Natural killer cell treated with Interleukin-12 subunit alpha and Interleukin-12 subunit beta and Interleukin-15 and Interleukin-18, amount 100 ng/mL, for 72 hours (primary cell): ENCODE data around the gene POLR3A. TPM values are rescaled to one million over a fixed set of nuclear protein-coding genes. Genes with fewer than 3 reads are reported as not detected.
"Not testable (repeated sequence)": the region's sequence is repeated elsewhere in the genome, so short reads cannot be mapped to it uniquely, and the experiment has no call there.

Experiments used
- ATAC-seq, 2 donors: fragments of 150-1000 bp; cut with Tn5 transposase in 1 of 2; sonication (Bioruptor Pico), chemical (Tn5 transposase) in 1 of 2; 2 replicates each; pipeline ENCODE4 v1.10.0; 2021
- DNase-seq: peaks from one replicate; pipeline ENCODE4 v3.0.0; 2022; ENCODE audit warnings: low spot score
- H3K27ac Mint-ChIP-seq, 2 donors: 1 replicate in 1 of 2; 2 replicates in 1 of 2; pipeline ENCODE4 v1.8.0; 2022; ENCODE audit warnings: mixed read lengths in 2 of 2, mild to moderate bottlenecking in 1 of 2, moderate library complexity in 1 of 2
- H3K27me3 Mint-ChIP-seq, 2 donors: 1 replicate in 1 of 2; 2 replicates in 1 of 2; pipeline ENCODE4 v1.8.0; 2022; ENCODE audit warnings: mixed read lengths in 2 of 2
- H3K36me3 Mint-ChIP-seq: one replicate; pipeline ENCODE4 v1.8.0; 2022; ENCODE audit warnings: mixed read lengths
- H3K4me1 Mint-ChIP-seq, 2 donors: 1 replicate in 1 of 2; 2 replicates in 1 of 2; pipeline ENCODE4 v1.8.0; 2022; ENCODE audit warnings: low read depth in 2 of 2, mixed read lengths in 2 of 2, mild to moderate bottlenecking in 1 of 2
- H3K4me3 Mint-ChIP-seq: one replicate; pipeline ENCODE4 v1.8.0; 2022; ENCODE audit warnings: mixed read lengths
- H3K9me3 Mint-ChIP-seq: 2 replicates; pipeline ENCODE4 v1.8.0; 2022; ENCODE audit warnings: mixed read lengths
- total RNA-seq, 2 donors: library from RNA; stranded (reverse); gene quantifications; one replicate each; pipeline ENCODE4 v1.2.3, GENCODE V29; 2022

The POLR3A gene
- total RNA-seq, 2 donors from 2014 or later = 33.7 to 45.3 TPM

DNA sequence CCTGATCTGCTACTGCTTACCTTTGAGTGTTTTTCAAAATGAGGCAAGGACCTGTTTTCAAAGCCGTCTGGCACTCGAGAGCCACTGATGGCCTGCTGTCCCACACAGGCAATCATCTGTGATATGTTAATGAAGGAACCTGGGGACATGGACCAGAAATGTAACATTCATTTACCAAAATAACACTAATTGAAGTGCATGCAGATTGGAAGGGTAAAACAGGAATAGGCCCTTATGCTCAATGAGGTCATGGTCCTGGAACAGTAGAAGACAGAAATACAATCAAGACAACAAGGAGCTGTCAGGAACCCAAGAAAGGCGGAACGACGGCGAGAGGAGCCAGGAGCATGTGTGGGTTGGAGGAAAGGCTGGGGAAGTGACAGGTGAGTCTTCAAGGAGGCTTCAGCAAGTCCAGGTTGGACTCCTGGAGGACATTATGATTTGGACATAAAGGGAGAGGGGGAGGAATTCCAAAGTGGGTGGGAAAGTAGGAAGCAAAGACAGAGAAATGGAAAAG lies 28.3 kb downstream of the POLR3A start:
- no peak overlapping the region for H3K27ac Mint-ChIP-seq
- no peak for DNase-seq
- no peaks in the 10 kb centered on the region for H3K9me3 Mint-ChIP-seq
- H3K4me3 Mint-ChIP-seq = no peak overlapping the region
- ATAC-seq = no peak
- H3K4me1 Mint-ChIP-seq = peaks cover 3 to 5% of the 10 kb centered on the region in 2 donors
- H3K27me3 Mint-ChIP-seq = no peaks in the 10 kb centered on the region
- H3K36me3 Mint-ChIP-seq = peaks cover 42% of the 10 kb centered on the region

DNA sequence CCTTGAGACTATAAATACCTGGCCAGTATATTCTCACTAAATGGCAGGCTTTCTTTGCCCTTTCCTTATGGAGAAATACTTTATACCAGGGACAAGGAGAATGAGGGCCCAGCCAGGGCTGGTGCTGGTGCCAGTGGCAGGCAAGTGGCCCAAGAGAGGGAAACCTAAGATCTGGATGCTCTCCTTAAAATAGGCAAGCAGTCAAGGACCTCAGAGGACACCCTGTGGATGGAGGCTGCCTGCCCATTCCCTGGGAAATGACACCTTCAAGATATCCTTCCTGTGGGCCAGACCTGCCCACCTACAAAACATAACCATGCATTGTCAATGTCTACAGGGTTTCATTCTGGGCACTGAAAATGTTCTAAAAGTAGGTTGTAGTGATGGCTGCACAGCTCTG lies 29.1 kb downstream of the POLR3A start:
- Mint-ChIP-seq H3K27ac (no peak overlapping the region), H3K9me3 (no peaks in the 10 kb centered on the region), H3K27me3 (no peaks in the 10 kb centered on the region), H3K4me3 (no peak overlapping the region), H3K36me3 (peaks cover 38% of the 10 kb centered on the region), H3K4me1 (peaks cover 3 to 5% of the 10 kb centered on the region in 2 donors)
- DNase-seq (no peak), ATAC-seq (no peak)

GRCh38 chr10:77998780-77999179 lies 30.5 kb downstream of the POLR3A start:
- peaks cover 42% of the 10 kb centered on the region for H3K36me3 Mint-ChIP-seq
- H3K27me3 Mint-ChIP-seq, H3K9me3 Mint-ChIP-seq, H3K27ac Mint-ChIP-seq, ATAC-seq, DNase-seq, H3K4me3 Mint-ChIP-seq: not testable (repeated sequence)
- peaks cover 5 to 13% of the 10 kb centered on the region in 2 donors for H3K4me1 Mint-ChIP-seq

GRCh38 chr10:77993620-77994019 lies 35.7 kb downstream of the POLR3A start:
- Mint-ChIP-seq H3K27ac (no peak overlapping the region), H3K4me1 (peaks cover 2 to 8% of the 10 kb centered on the region in 2 donors)
- no peak for ATAC-seq

GRCh38 chr10:77989081-77989724 lies 40.1 kb downstream of the POLR3A start:
- Mint-ChIP-seq H3K27me3 (no peaks in the 10 kb centered on the region), H3K4me3 (no peak overlapping the region), H3K4me1 (peaks cover 2 to 4% of the 10 kb centered on the region in 2 donors), H3K9me3 (no peaks in the 10 kb centered on the region), H3K27ac (no peak overlapping the region), H3K36me3 (peaks cover 30% of the 10 kb centered on the region)
- DNase-seq (no peak), ATAC-seq (peak in 1 of 2 donors; percentile 67)

More at GRCh38 chr10:77993620-77994019, 35.7 kb downstream of the POLR3A start:
- DNase-seq = no peak
- Mint-ChIP-seq H3K36me3 (peaks cover 40% of the 10 kb centered on the region), H3K4me3 (no peak overlapping the region), H3K27me3 (no peaks in the 10 kb centered on the region), H3K9me3 (no peaks in the 10 kb centered on the region)

DNA sequence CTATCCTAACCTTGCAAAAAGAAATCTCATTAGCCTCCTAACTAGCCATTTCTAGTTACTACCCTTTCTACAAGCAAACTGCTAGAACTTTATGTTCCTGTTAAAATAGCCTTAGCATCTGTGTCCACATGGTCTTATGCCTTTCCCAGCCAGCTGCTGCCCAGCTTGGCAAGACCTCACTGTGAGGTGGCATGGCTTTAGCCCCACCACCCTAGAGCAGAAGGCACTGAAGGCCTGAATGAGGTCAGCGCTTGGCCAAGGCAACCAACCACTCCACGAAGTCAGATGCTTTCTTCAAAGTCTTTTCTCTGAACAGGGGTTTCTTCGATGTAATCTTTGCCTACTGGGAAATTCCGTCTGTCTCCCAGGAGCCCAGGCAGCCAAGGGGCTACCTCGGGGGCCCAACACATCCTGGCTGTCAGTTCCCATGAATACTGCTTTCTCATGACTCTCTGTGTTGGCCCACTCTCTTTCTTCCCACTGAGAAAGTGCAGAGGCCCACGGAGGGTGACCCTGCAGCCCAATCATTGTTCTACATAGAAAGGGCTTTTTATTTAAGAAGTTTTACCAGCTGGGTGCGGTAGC lies 41.6 kb downstream of the POLR3A start:
- H3K27me3 Mint-ChIP-seq = no peaks in the 10 kb centered on the region
- peaks cover 17% of the 10 kb centered on the region for H3K36me3 Mint-ChIP-seq
- DNase-seq (no peak), ATAC-seq (no peak)
- H3K4me3 Mint-ChIP-seq = no peak overlapping the region
- no peak overlapping the region for H3K27ac Mint-ChIP-seq
- H3K4me1 Mint-ChIP-seq = no peaks in the 10 kb centered on the region
- no peaks in the 10 kb centered on the region for H3K9me3 Mint-ChIP-seq

DNA sequence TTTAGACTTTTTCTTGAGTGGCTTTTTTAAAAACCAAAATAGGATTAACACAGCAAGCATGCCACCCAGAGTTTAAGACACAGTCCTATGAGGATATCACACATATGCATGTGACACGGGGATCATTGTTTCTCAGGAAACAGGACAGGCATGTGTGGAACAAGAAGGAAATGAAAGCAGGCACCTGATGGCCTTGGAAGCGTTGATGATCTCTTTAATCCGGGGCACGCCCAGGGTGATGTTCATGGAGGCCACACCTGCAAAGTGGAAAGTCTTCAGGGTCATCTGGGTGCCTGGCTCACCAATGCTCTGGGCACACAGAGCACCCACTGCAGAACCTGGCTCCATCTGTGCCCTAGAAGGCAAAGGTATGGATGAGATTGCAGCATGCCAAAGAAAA lies 44.3 kb downstream of the POLR3A start:
- no peak overlapping the region for H3K4me3 Mint-ChIP-seq
- H3K27ac Mint-ChIP-seq = no peak overlapping the region

GRCh38 chr10:77983384-77984341 lies 45.7 kb downstream of the POLR3A start:
- Mint-ChIP-seq H3K27ac (no peak overlapping the region), H3K36me3 (peaks cover 27% of the 10 kb centered on the region), H3K4me3 (no peak overlapping the region), H3K27me3 (no peaks in the 10 kb centered on the region), H3K9me3 (no peaks in the 10 kb centered on the region), H3K4me1 (no peaks in the 10 kb centered on the region)
- no peak for ATAC-seq
- no peak for DNase-seq

More for the DNA sequence above, 44.3 kb downstream of the POLR3A start:
- H3K9me3 Mint-ChIP-seq = no peaks in the 10 kb centered on the region
- H3K36me3 Mint-ChIP-seq = peaks cover 26% of the 10 kb centered on the region
- no peaks in the 10 kb centered on the region for H3K27me3 Mint-ChIP-seq
- DNase-seq = no peak
- no peak for ATAC-seq
- H3K4me1 Mint-ChIP-seq = no peaks in the 10 kb centered on the region

GRCh38 chr10:77981281-77981680 lies 48.0 kb downstream of the POLR3A start:
- ATAC-seq (no peak), DNase-seq (no peak)
- no peaks in the 10 kb centered on the region for H3K4me1 Mint-ChIP-seq
- no peaks in the 10 kb centered on the region for H3K27me3 Mint-ChIP-seq
- H3K9me3 Mint-ChIP-seq = no peaks in the 10 kb centered on the region
- no peak overlapping the region for H3K4me3 Mint-ChIP-seq
- peaks cover 33% of the 10 kb centered on the region for H3K36me3 Mint-ChIP-seq
- H3K27ac Mint-ChIP-seq = no peak overlapping the region

- no peaks in the 10 kb centered on the region for H3K9me3 Mint-ChIP-seq
- H3K36me3 Mint-ChIP-seq = peaks cover 22% of the 10 kb centered on the region
- no peaks in the 10 kb centered on the region for H3K27me3 Mint-ChIP-seq
- no peak overlapping the region for H3K4me3 Mint-ChIP-seq
- H3K4me1 Mint-ChIP-seq = no peaks in the 10 kb centered on the region
- ATAC-seq (no peak), DNase-seq (no peak)
- no peak overlapping the region for H3K27ac Mint-ChIP-seq
These were observed 50.1 kb downstream of the POLR3A start for GRCh38 chr10:77979221-77979620.

DNA sequence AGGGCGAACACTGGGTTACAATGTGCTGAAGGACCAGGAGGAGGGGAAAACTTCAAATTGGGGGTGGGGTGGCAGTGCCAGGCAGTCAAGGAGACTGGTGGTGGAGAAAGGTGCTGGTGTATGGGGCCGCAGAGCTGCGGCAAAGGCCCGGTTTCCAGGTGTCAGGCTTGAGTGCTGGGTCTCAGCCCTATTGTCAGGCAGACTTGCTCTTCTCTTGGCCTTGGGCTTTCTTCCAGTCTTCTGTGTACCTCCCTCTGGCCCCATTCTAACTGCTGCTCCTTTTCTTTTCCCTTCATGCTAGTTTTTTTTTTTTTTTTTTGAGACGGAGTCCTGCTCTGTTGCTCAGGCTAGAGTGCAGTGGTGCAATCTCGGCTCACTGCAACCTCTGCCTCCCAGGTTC lies 51.0 kb downstream of the POLR3A start:
- ATAC-seq (no peak), DNase-seq (no peak)
- H3K27ac Mint-ChIP-seq = no peak overlapping the region
- H3K9me3 Mint-ChIP-seq = no peaks in the 10 kb centered on the region
- no peaks in the 10 kb centered on the region for H3K27me3 Mint-ChIP-seq
- H3K4me1 Mint-ChIP-seq = no peaks in the 10 kb centered on the region
- no peak overlapping the region for H3K4me3 Mint-ChIP-seq
- peaks cover 22% of the 10 kb centered on the region for H3K36me3 Mint-ChIP-seq

- ATAC-seq (no peak), DNase-seq (no peak)
- no peak overlapping the region for H3K27ac Mint-ChIP-seq
- H3K4me1 Mint-ChIP-seq = no peaks in the 10 kb centered on the region
- peaks cover 22% of the 10 kb centered on the region for H3K36me3 Mint-ChIP-seq
- H3K9me3 Mint-ChIP-seq = no peaks in the 10 kb centered on the region
- H3K27me3 Mint-ChIP-seq = no peaks in the 10 kb centered on the region
- H3K4me3 Mint-ChIP-seq = no peak overlapping the region
These were observed 51.4 kb downstream of the POLR3A start for GRCh38 chr10:77977934-77978333.

DNA sequence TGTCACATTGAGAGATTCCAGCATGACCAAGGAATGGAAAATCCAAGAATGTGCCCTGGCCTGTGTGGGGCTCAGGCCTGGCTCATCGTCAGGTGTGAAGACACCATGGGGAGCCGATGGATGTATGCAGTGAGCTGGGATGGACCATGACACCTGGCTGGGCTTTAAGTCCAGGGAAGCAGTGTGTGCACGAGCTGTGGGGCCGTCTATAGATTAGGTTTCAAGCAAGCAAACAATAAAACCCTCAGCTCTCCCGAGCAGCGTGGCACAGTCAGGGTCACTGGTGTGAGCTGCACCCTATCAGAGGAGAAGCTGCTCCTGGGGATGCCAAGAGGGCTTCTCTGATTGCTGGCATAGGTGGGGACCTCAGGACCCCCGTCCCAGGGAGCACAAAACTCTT lies 52.3 kb downstream of the POLR3A start:
- no peaks in the 10 kb centered on the region for H3K27me3 Mint-ChIP-seq
- DNase-seq = no peak
- ATAC-seq = no peak
- peaks cover 22% of the 10 kb centered on the region for H3K36me3 Mint-ChIP-seq
- no peak overlapping the region for H3K27ac Mint-ChIP-seq
- H3K9me3 Mint-ChIP-seq = no peaks in the 10 kb centered on the region
- H3K4me3 Mint-ChIP-seq = no peak overlapping the region
- H3K4me1 Mint-ChIP-seq = no peaks in the 10 kb centered on the region
